Neuronal stem cell (in vitro differentiated cells): ENCODE data around the gene UGCG.

Experiments
- DNase-seq: peaks from one replicate; pipeline ENCODE4 v3.0.0-alpha.2; 2013; ENCODE audit warnings: low spot score
- H2AFZ ChIP-seq: one replicate; pipeline ENCODE4 v1.6.1; 2013; ENCODE audit warnings: mild to moderate bottlenecking, low read length, inconsistent platforms
- H2AK5ac ChIP-seq: 2 replicates; pipeline ENCODE4 v1.6.1; 2013; ENCODE audit warnings: low read depth, mild to moderate bottlenecking, inconsistent platforms, low read length, moderate library complexity, mixed read lengths
- H2BK120ac ChIP-seq: 2 replicates; pipeline ENCODE4 v1.6.1; 2013; ENCODE audit warnings: low read depth, mild to moderate bottlenecking, inconsistent platforms, low read length, moderate library complexity, mixed read lengths
- H2BK12ac ChIP-seq: one replicate; pipeline ENCODE4 v1.6.1; 2013; ENCODE audit warnings: low read length, inconsistent platforms
- H2BK15ac ChIP-seq: 2 replicates; pipeline ENCODE4 v1.6.1; 2013; ENCODE audit warnings: mild to moderate bottlenecking, low read length, inconsistent platforms, mixed read lengths
- H2BK5ac ChIP-seq: one replicate; pipeline ENCODE4 v1.6.1; 2013; ENCODE audit warnings: inconsistent platforms, mild to moderate bottlenecking, low read length, moderate library complexity
- H3K14ac ChIP-seq: one replicate; pipeline ENCODE4 v1.6.1; 2013; ENCODE audit warnings: low read length, inconsistent platforms
- H3K18ac ChIP-seq: 2 replicates; pipeline ENCODE4 v1.6.1; 2013; ENCODE audit warnings: low read length, inconsistent platforms
- H3K23ac ChIP-seq: 2 replicates; pipeline ENCODE4 v1.6.1; 2013; ENCODE audit warnings: low read depth, mild to moderate bottlenecking, mixed read lengths, low read length, inconsistent platforms; ENCODE audit not compliant: poor library complexity
- H3K27ac ChIP-seq: replicated peaks from 3 replicates; pipeline ENCODE4 v1.5.1; 2013; ENCODE audit warnings: low read length, inconsistent platforms
- H3K27me3 ChIP-seq, 3 experiments: 2 replicates each; pipeline ENCODE4 v1.6.1; 2013; ENCODE audit warnings: low read length in 3 of 3, mild to moderate bottlenecking in 2 of 3, inconsistent platforms in 1 of 3, low read depth in 1 of 3, mixed read lengths in 1 of 3, moderate library complexity in 1 of 3; ENCODE audit not compliant: control insufficient read depth in 3 of 3, insufficient read depth in 3 of 3
- H3K36me3 ChIP-seq, 2 donors: replicated peaks in 1 of 2; 2 replicates each; pipeline ENCODE4 v1.6.1; 2013; ENCODE audit warnings: low read length in 2 of 2; ENCODE audit not compliant: control insufficient read depth in 2 of 2, insufficient read depth in 2 of 2
- H3K4ac ChIP-seq: 2 replicates; pipeline ENCODE4 v1.6.1; 2013; ENCODE audit warnings: inconsistent platforms, mild to moderate bottlenecking, low read length, moderate library complexity
- H3K4me1 ChIP-seq, 2 donors: 1 replicate in 1 of 2; 2 replicates in 1 of 2; pipeline ENCODE4 v1.6.1; 2013; ENCODE audit warnings: low read length in 2 of 2, low read depth in 1 of 2; ENCODE audit not compliant: control insufficient read depth in 2 of 2, insufficient read depth in 1 of 2
- H3K4me2 ChIP-seq: one replicate; pipeline ENCODE4 v1.6.1; 2013; ENCODE audit warnings: mild to moderate bottlenecking, low read length, inconsistent platforms; ENCODE audit not compliant: insufficient read depth, poor library complexity, severe bottlenecking
- H3K4me3 ChIP-seq, 2 donors: 2 replicates each; pipeline ENCODE4 v1.5.1; 2013; ENCODE audit warnings: low read length in 2 of 2, mild to moderate bottlenecking in 2 of 2, inconsistent platforms in 1 of 2, moderate library complexity in 1 of 2
- H3K79me1 ChIP-seq: one replicate; pipeline ENCODE4 v1.6.1; 2013; ENCODE audit warnings: low read depth, mild to moderate bottlenecking, inconsistent platforms, low read length, moderate library complexity
- H3K9ac ChIP-seq: one replicate; pipeline ENCODE4 v1.6.1; 2013; ENCODE audit warnings: mild to moderate bottlenecking, low read depth, low read length, inconsistent platforms; ENCODE audit not compliant: poor library complexity
- H3K9me3 ChIP-seq, 2 donors: replicated peaks in 1 of 2; 2 replicates each; pipeline versions ENCODE3 to v1.6.1; 2013; ENCODE audit warnings: low read length in 2 of 2, mild to moderate bottlenecking in 2 of 2, inconsistent platforms in 1 of 2, low read depth in 1 of 2, mixed read lengths in 1 of 2, moderate library complexity in 1 of 2; ENCODE audit not compliant: control insufficient read depth in 2 of 2, insufficient read depth in 1 of 2
- H4K8ac ChIP-seq: one replicate; pipeline ENCODE4 v1.6.1; 2013; ENCODE audit warnings: low read depth, mild to moderate bottlenecking, inconsistent platforms, low read length, moderate library complexity
- H4K91ac ChIP-seq: one replicate; pipeline ENCODE4 v1.6.1; 2013; ENCODE audit warnings: low read length, low read depth, mild to moderate bottlenecking, inconsistent platforms; ENCODE audit not compliant: poor library complexity
- WGBS, 2 donors: extraction: QIAGEN DNeasy Blood & Tissue Kit; methylation state at CpG; one replicate each; pipeline ENCODE4 v1.1.7; 2013; ENCODE audit warnings: missing lambda C conversion rate in 2 of 2, mixed read lengths in 1 of 2; ENCODE audit not compliant: insufficient read length in 2 of 2, insufficient replicate concordance in 1 of 2; ENCODE audit errors: extremely low coverage in 2 of 2; 5-methylcytosine and 5-hydroxymethylcytosine counted together

The UGCG gene

DNA sequence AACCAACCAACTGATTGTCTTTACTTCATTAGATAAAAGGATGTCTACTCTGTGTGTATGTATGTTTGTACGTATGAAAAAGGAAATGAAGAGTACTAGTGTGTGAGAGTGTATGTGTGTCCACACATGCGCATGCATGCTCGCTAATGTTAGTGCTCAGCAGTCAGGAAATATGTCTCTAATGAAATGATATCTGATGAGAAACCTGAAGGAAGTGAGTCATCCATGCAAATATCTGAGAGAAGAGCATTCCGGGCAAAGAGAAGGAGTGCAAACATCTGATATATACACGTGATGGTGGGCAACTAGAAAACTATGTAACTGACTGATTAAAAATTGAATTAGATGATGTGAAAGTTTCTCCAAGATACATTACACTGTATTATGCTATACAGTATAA, 29.6 kb upstream of the UGCG start:
- Histone ChIP-seq H3K79me1 (no peaks in the 10 kb centered on the region), H2BK120ac (no peak overlapping the region), H3K4ac (no peak overlapping the region), H3K27me3 (no peaks in the 10 kb centered on the region), H2BK12ac (no peak overlapping the region), H3K27ac (no peak overlapping the region), H2BK5ac (no peak overlapping the region), H3K23ac (no peak overlapping the region), H3K4me1 (peaks cover 0 to 5% of the 10 kb centered on the region in 2 donors), H3K4me2 (no peak overlapping the region), H3K9me3 (no peaks in the 10 kb centered on the region), H3K18ac (no peak overlapping the region), H3K9ac (no peak overlapping the region), H3K36me3 (no peaks in the 10 kb centered on the region), H3K14ac (no peak overlapping the region), H2BK15ac (no peak overlapping the region), H2AFZ (no peak overlapping the region), H3K4me3 (no peak overlapping the region), H2AK5ac (no peak overlapping the region), H4K91ac (no peak overlapping the region), H4K8ac (no peak overlapping the region)
- no peak for DNase-seq
- WGBS, 2 donors = 100% methylated on average over 1 of the region's 5 CpGs; no CpG with 5 or more reads in 1 of the 2 donors

DNA sequence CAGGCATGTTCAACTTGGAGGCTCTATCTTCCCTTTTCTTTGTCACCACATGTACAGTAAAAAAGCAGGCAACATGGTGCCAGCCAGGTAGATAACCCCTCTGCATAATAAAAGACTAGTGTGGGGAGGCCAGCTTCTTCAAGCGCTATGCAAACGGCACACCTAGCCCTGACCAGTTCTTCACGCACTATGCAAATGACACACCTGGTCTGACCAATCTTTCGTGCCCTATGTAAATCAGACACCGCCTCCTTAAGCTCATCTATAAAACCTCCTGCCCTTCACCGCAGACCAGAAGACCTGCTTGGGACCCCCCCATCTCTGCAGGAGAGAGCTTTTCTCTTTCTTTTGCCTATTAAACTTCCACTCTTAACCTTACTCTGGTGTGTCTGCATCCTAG, 28.1 kb upstream of the UGCG start:
- no peaks in the 10 kb centered on the region for H3K9me3 ChIP-seq
- H2BK12ac ChIP-seq = no peak overlapping the region
- H3K79me1 ChIP-seq = no peaks in the 10 kb centered on the region
- H3K4me1 ChIP-seq = peaks cover 0 to 5% of the 10 kb centered on the region in 2 donors
- WGBS, 2 donors = no CpG with 5 or more reads among the region's 6 CpGs
- no peak overlapping the region for H2BK120ac ChIP-seq
- H3K23ac ChIP-seq = no peak overlapping the region
- no peaks in the 10 kb centered on the region for H3K27me3 ChIP-seq
- H3K4ac ChIP-seq = no peak overlapping the region
- H2BK5ac ChIP-seq = no peak overlapping the region
- no peak overlapping the region for H2AFZ ChIP-seq
- no peak for DNase-seq
- no peak overlapping the region for H3K27ac ChIP-seq
- no peak overlapping the region for H3K9ac ChIP-seq
- H3K14ac ChIP-seq = no peak overlapping the region
- H4K8ac ChIP-seq = no peak overlapping the region
- no peak overlapping the region for H3K4me2 ChIP-seq
- no peak overlapping the region for H3K18ac ChIP-seq
- H4K91ac ChIP-seq = no peak overlapping the region
- H2BK15ac ChIP-seq = no peak overlapping the region
- no peak overlapping the region for H3K4me3 ChIP-seq
- H3K36me3 ChIP-seq = no peaks in the 10 kb centered on the region
- H2AK5ac ChIP-seq = no peak overlapping the region

DNA sequence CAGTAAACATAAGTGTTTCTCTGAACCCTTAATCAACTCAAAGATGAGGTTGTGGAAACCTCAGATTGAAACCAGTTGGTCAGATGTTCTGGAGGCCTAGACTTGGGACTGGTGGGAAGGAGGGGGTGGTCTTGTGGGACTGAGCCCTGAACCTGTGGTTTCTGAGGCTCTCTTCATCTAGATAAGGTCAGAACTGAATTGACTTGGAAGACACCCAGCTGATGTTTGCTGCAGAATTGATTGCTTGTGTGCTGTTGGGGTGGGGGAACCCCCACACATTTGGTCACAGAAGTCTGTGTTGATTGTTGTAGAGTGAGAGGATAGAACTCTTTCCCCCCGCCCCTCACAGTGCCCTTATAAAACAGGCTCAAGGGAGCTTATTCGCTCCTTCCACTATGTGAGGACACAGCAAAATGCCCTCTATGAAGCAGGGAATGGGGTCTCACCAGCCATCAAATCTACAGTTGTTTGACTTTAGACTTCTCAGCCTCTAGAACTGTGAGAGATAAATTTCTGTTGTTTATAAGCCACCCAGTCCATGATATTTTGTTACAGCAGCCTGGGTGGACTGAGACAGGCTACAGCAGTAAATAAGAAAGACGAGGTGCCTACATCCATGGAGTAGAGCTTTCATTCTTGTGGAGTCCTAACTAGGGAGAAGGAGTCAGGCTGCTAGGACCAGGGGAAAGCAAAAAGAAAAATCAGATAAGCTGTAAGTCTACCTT, 25.7 kb upstream of the UGCG start:
- Histone ChIP-seq H3K79me1 (no peaks in the 10 kb centered on the region), H2AK5ac (no peak overlapping the region), H3K36me3 (no peaks in the 10 kb centered on the region), H4K91ac (no peak overlapping the region), H3K4me3 (no peak overlapping the region), H3K9ac (no peak overlapping the region), H3K4ac (no peak overlapping the region), H3K18ac (no peak overlapping the region), H3K27me3 (no peaks in the 10 kb centered on the region), H3K9me3 (no peaks in the 10 kb centered on the region), H3K27ac (no peak overlapping the region), H4K8ac (no peak overlapping the region), H2BK120ac (no peak overlapping the region), H3K14ac (no peak overlapping the region), H2BK12ac (no peak overlapping the region), H2AFZ (no peak overlapping the region), H2BK15ac (no peak overlapping the region), H3K23ac (no peak overlapping the region), H3K4me1 (no peaks in the 10 kb centered on the region), H3K4me2 (no peak overlapping the region), H2BK5ac (no peak overlapping the region)
- WGBS, 2 donors = no CpG with 5 or more reads among the region's 3 CpGs
- no peak for DNase-seq

DNA sequence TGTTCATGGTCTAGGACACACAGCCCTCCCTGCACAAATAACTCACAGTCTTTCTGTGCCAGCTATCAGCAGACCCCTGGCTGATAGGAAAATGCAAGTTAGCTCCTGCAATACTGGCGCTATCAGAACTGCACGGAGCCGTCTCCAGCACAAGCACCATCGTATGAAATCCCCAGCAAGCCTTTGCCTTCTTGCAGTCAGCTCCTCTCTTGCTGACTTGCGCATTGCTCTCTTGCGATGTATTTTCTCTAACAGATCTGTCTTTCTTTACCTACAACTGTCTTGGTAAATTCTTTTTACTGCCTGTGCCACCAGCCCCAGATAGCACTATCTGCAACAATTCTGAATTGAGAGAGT, 25.1 kb upstream of the UGCG start:
- Histone ChIP-seq H3K4me2 (no peak overlapping the region), H3K9ac (no peak overlapping the region), H2BK12ac (no peak overlapping the region), H2AFZ (no peak overlapping the region), H3K23ac (no peak overlapping the region), H2BK15ac (no peak overlapping the region), H3K36me3 (no peaks in the 10 kb centered on the region), H3K27ac (no peak overlapping the region), H3K18ac (no peak overlapping the region), H3K4ac (no peak overlapping the region), H3K79me1 (no peaks in the 10 kb centered on the region), H3K14ac (no peak overlapping the region), H4K8ac (no peak overlapping the region), H4K91ac (no peak overlapping the region), H3K4me3 (no peak overlapping the region), H3K27me3 (no peaks in the 10 kb centered on the region), H3K4me1 (no peaks in the 10 kb centered on the region), H2BK5ac (no peak overlapping the region), H2BK120ac (no peak overlapping the region), H2AK5ac (no peak overlapping the region), H3K9me3 (no peaks in the 10 kb centered on the region)
- DNase-seq = no peak
- no CpG with 5 or more reads among the region's 6 CpGs for WGBS, 2 donors
